Measurements from ENCODE around the gene C6orf89.
"Not testable (repeated sequence)": the region's sequence is repeated elsewhere in the genome, so short reads cannot be mapped to it uniquely, and the experiment has no call there.

The C6orf89 gene

DNA sequence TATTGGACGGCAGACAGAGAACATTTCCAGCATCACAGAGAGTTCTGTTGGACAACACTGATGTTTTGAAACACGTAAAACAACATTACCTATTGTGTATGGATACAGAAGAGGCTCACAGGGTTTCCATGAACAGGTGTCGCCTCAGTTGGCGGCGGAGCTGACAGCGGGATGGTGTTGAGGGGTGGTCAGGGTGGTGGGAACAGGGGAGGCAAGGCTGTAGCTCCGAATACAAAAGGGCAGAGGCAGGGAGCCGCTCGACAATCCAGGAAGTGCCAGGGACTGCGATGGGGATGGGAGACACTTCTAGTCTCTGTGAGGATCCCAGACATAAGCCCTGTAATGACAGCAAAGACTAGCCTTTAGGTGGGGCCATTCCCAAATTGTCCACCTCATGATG lies 54.3 kb downstream of the C6orf89 start:
- Histone ChIP-seq H3K4me2 (ENCODE audit: low read length) (no peak overlapping the region), H3K27me3 (ENCODE audit: insufficient read depth, low read length) (peaks cover 5% of the 10 kb centered on the region; the same call in 1 of the 2 replicates), H3K4me1 (ENCODE audit: insufficient read depth, low read length, severe bottlenecking) (no peaks in the 10 kb centered on the region), H3K9me3 (ENCODE audit: low read length) (no peaks in the 10 kb centered on the region), H3K36me3 (ENCODE audit: insufficient read depth, low read length) (no peaks in the 10 kb centered on the region), H3K79me2 (ENCODE audit: insufficient read depth, low read length) (no peaks in the 10 kb centered on the region), H3F3A (ENCODE audit: insufficient read depth, low read length) (no peaks in the 10 kb centered on the region), H3K27ac (ENCODE audit: low read depth, low read length, poor library complexity, severe bottlenecking) (no peak overlapping the region), H3K9ac (ENCODE audit: low read length) (no peak overlapping the region), H3K4me3 (ENCODE audit: low read depth, low read length, poor library complexity, severe bottlenecking) (no peak overlapping the region), H4K20me1 (ENCODE audit: insufficient read depth, low read length) (no peaks in the 10 kb centered on the region), H3K9me2 (ENCODE audit: low read depth, low read length) (no peaks in the 10 kb centered on the region), H2AFZ (ENCODE audit: low read length) (no peak overlapping the region)
- TF ChIP-seq, protein P1, sequence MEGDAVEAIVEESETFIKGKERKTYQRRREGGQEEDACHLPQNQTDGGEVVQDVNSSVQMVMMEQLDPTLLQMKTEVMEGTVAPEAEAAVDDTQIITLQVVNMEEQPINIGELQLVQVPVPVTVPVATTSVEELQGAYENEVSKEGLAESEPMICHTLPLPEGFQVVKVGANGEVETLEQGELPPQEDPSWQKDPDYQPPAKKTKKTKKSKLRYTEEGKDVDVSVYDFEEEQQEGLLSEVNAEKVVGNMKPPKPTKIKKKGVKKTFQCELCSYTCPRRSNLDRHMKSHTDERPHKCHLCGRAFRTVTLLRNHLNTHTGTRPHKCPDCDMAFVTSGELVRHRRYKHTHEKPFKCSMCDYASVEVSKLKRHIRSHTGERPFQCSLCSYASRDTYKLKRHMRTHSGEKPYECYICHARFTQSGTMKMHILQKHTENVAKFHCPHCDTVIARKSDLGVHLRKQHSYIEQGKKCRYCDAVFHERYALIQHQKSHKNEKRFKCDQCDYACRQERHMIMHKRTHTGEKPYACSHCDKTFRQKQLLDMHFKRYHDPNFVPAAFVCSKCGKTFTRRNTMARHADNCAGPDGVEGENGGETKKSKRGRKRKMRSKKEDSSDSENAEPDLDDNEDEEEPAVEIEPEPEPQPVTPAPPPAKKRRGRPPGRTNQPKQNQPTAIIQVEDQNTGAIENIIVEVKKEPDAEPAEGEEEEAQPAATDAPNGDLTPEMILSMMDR (IDR thresholded peaks at IDR 0.05; ENCODE audit: low read length) = no peak
- TF ChIP-seq EZH2 (IDR thresholded peaks at IDR 0.05; ENCODE audit: borderline replicate concordance, low read length) = no peak

DNA sequence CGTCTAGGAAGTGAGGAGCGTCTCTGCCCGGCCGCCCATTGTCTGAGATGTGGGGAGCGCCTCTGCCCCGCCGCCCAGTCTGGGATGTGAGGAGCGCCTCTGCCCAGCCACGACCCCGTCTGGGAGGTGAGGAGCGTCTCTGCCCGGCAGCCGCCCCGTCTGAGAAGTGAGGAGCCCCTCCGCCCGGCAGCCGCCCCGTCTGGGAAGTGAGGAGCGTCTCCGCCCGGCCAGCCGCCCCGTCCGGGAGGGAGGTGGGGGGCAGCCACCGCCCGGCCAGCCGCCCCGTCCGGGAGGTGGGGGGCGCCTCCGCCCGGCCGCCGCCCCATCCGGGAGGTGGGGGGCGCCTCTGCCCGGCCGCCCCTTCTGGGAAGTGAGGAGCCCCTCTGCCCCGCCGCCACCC lies 55.8 kb downstream of the C6orf89 start:
- not testable (repeated sequence) for H3F3A ChIP-seq (ENCODE audit: insufficient read depth, low read length); H3K4me2 ChIP-seq (ENCODE audit: low read length); H3K9ac ChIP-seq (ENCODE audit: low read length); H3K9me3 ChIP-seq (ENCODE audit: low read length); H3K27me3 ChIP-seq (ENCODE audit: insufficient read depth, low read length); H3K4me3 ChIP-seq (ENCODE audit: low read depth, low read length, poor library complexity, severe bottlenecking); H3K4me1 ChIP-seq (ENCODE audit: insufficient read depth, low read length, severe bottlenecking); H2AFZ ChIP-seq (ENCODE audit: low read length); H3K9me2 ChIP-seq (ENCODE audit: low read depth, low read length); H3K36me3 ChIP-seq (ENCODE audit: insufficient read depth, low read length); H3K79me2 ChIP-seq (ENCODE audit: insufficient read depth, low read length); H3K27ac ChIP-seq (ENCODE audit: low read depth, low read length, poor library complexity, severe bottlenecking); H4K20me1 ChIP-seq (ENCODE audit: insufficient read depth, low read length)

DNA sequence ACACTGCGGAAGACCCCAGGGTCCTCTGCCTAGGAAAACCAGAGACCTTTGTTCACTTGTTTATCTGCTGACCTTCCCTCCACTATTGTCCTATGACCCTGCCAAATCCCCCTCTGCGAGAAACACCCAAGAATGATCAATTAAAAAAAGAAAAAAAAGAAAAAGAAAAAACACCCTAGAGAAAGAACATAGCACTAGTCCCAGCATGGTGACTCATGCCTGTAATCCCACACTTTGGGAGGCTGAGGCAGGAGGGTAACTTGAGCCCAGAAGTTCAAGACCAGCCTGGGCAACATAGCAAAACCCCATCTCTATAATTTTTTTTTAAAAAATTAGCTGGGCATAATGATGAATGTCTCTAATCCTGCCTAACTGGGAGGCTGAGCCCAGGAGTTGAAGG lies 56.6 kb downstream of the C6orf89 start:
- H3K4me2 ChIP-seq (ENCODE audit: low read length); H3K9ac ChIP-seq (ENCODE audit: low read length); H3K9me2 ChIP-seq (ENCODE audit: low read depth, low read length); H2AFZ ChIP-seq (ENCODE audit: low read length); H4K20me1 ChIP-seq (ENCODE audit: insufficient read depth, low read length); H3K36me3 ChIP-seq (ENCODE audit: insufficient read depth, low read length); H3K4me1 ChIP-seq (ENCODE audit: insufficient read depth, low read length, severe bottlenecking); H3K27me3 ChIP-seq (ENCODE audit: insufficient read depth, low read length); H3K79me2 ChIP-seq (ENCODE audit: insufficient read depth, low read length); H3K9me3 ChIP-seq (ENCODE audit: low read length); H3K4me3 ChIP-seq (ENCODE audit: low read depth, low read length, poor library complexity, severe bottlenecking); H3F3A ChIP-seq (ENCODE audit: insufficient read depth, low read length); H3K27ac ChIP-seq (ENCODE audit: low read depth, low read length, poor library complexity, severe bottlenecking): not testable (repeated sequence)

DNA sequence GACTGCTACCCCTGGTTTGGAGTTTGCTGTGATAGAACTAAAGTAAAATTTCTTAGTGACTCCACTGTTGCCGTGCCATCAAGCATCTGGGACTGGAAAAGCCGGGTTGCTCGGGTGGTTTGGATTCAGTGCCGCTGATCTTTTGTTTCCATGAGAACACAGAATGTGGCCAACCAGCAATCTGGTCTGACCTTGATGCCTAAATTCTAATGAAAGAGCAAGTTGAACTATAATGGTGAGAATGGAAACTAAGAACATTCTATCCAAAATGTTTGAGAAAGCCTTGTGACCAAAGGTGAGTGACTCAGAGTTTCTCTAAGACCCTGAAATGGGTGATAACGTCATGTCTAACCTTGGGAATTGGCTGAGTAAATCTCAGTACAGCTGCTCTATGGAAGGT lies 58.9 kb downstream of the C6orf89 start:
- Histone ChIP-seq H3K4me3 (ENCODE audit: low read depth, low read length, poor library complexity, severe bottlenecking) (no peak overlapping the region), H3K79me2 (ENCODE audit: insufficient read depth, low read length) (no peaks in the 10 kb centered on the region), H3K4me2 (ENCODE audit: low read length) (no peak overlapping the region), H3F3A (ENCODE audit: insufficient read depth, low read length) (no peaks in the 10 kb centered on the region), H3K9me2 (ENCODE audit: low read depth, low read length) (no peaks in the 10 kb centered on the region), H3K4me1 (ENCODE audit: insufficient read depth, low read length, severe bottlenecking) (no peaks in the 10 kb centered on the region), H4K20me1 (ENCODE audit: insufficient read depth, low read length) (no peaks in the 10 kb centered on the region), H2AFZ (ENCODE audit: low read length) (no peak overlapping the region), H3K27me3 (ENCODE audit: insufficient read depth, low read length) (no peaks in the 10 kb centered on the region), H3K27ac (ENCODE audit: low read depth, low read length, poor library complexity, severe bottlenecking) (no peak overlapping the region), H3K36me3 (ENCODE audit: insufficient read depth, low read length) (no peaks in the 10 kb centered on the region), H3K9me3 (ENCODE audit: low read length) (no peaks in the 10 kb centered on the region), H3K9ac (ENCODE audit: low read length) (no peak overlapping the region)
- no peak for TF ChIP-seq EZH2 (IDR thresholded peaks at IDR 0.05; ENCODE audit: borderline replicate concordance, low read length)
- TF ChIP-seq, protein P1 (IDR thresholded peaks at IDR 0.05; ENCODE audit: low read length) = no peak

Data from OCI-LY1 (cell line).